H1 (cell line): ENCODE measurements around the gene ALOX12. TPM values are rescaled to one million over a fixed set of nuclear protein-coding genes. Genes with fewer than 3 reads are reported as not detected.

Experiments used
- CTCF ChIA-PET: fragments of 300-600 bp; sonication (Branson Sonifier 250); formaldehyde crosslinking; loops from one replicate; lab custom pipeline; 2021; ENCODE audit not compliant: partially characterized antibody; lab: Charles Lee
- POLR2A ChIA-PET: fragments of 300-600 bp; sonication (Branson Sonifier 250); formaldehyde crosslinking; loops from one replicate; lab custom pipeline; 2021; ENCODE audit warnings: inconsistent platforms; ENCODE audit not compliant: partially characterized antibody; lab: Charles Lee
- DNase-seq, 2 experiments: peaks; one replicate each; pipeline versions ENCODE4 v3.0.0 to v3.0.0-alpha.2; 2010 to 2022; ENCODE audit warnings: low spot score in 2 of 2, low read depth in 1 of 2, mixed read lengths in 1 of 2
- FAIRE-seq: peaks from 2 replicates; lab custom pipeline; 2011; peaks lifted over from hg19 to GRCh38; lab: Jason Lieb, UNC
- H2AFZ ChIP-seq: 2 replicates; pipeline ENCODE4 v1.8.1; 2012; ENCODE audit warnings: low read length, inconsistent platforms
- H2AK5ac ChIP-seq: 2 replicates; pipeline ENCODE4 v1.6.1; 2013; ENCODE audit warnings: low read depth, low read length
- H2BK120ac ChIP-seq: replicated peaks from 2 replicates; pipeline ENCODE3; 2013; ENCODE audit warnings: low read depth, low read length, inconsistent platforms
- H2BK12ac ChIP-seq: 2 replicates; pipeline ENCODE4 v1.6.1; 2013; ENCODE audit warnings: low read depth, low read length
- H2BK15ac ChIP-seq: 2 replicates; pipeline ENCODE4 v1.6.1; 2013; ENCODE audit warnings: low read length
- H2BK20ac ChIP-seq: 2 replicates; pipeline ENCODE4 v1.6.1; 2013; ENCODE audit warnings: low read length
- H2BK5ac ChIP-seq: 2 replicates; pipeline ENCODE4 v1.6.1; 2013; ENCODE audit warnings: low read depth, low read length
- H3K14ac ChIP-seq: 2 replicates; pipeline ENCODE4 v1.6.1; 2013; ENCODE audit warnings: inconsistent platforms; ENCODE audit not compliant: insufficient read length
- H3K18ac ChIP-seq: 2 replicates; pipeline ENCODE4 v1.6.1; 2013; ENCODE audit warnings: low read length; ENCODE audit errors: extremely low read depth
- H3K23ac ChIP-seq: 2 replicates; pipeline ENCODE4 v1.6.1; 2013; ENCODE audit warnings: inconsistent platforms; ENCODE audit not compliant: insufficient read length
- H3K23me2 ChIP-seq: 2 replicates; pipeline ENCODE4 v1.6.1; 2013; ENCODE audit warnings: low read depth, low read length
- H3K27ac ChIP-seq: 2 replicates; pipeline ENCODE4 v1.6.1; 2011; ENCODE audit warnings: low read depth, low read length, inconsistent platforms
- H3K27me3 ChIP-seq, 4 experiments: replicated peaks in 1 of 4; 1 replicate in 1 of 4; 2 replicates in 3 of 4; pipeline versions ENCODE4 v1.6.1 to v1.8.1; 2011 to 2013; ENCODE audit warnings: low read length in 3 of 4, mild to moderate bottlenecking in 3 of 4, inconsistent platforms in 2 of 4, mixed read lengths in 2 of 4, moderate library complexity in 1 of 4; ENCODE audit not compliant: control insufficient read depth in 3 of 4, insufficient read depth in 3 of 4; ENCODE audit errors: extremely low read depth in 1 of 4
- H3K36me3 ChIP-seq, 4 experiments: 2 replicates each; pipeline versions ENCODE4 v1.6.1 to v1.8.1; 2011 to 2013; ENCODE audit warnings: mild to moderate bottlenecking in 4 of 4, low read length in 3 of 4, moderate library complexity in 2 of 4, control low read depth in 1 of 4, inconsistent platforms in 1 of 4; ENCODE audit not compliant: insufficient read depth in 4 of 4, control insufficient read depth in 2 of 4
- H3K4ac ChIP-seq: replicated peaks from 2 replicates; pipeline ENCODE3; 2013; ENCODE audit warnings: low read length, low read depth, mixed read lengths, inconsistent platforms; ENCODE audit not compliant: insufficient read length
- H3K4me1 ChIP-seq, 4 experiments: replicated peaks in 1 of 4; 1 replicate in 1 of 4; 2 replicates in 3 of 4; pipeline versions ENCODE4 v1.6.1 to v1.8.1; 2011 to 2013; ENCODE audit warnings: low read length in 3 of 4, inconsistent platforms in 2 of 4, mixed read lengths in 1 of 4; ENCODE audit not compliant: insufficient read depth in 4 of 4, control insufficient read depth in 3 of 4
- H3K4me2 ChIP-seq, 2 experiments: 2 replicates each; pipeline versions ENCODE4 v1.6.1 to v1.8.1; 2011 to 2013; ENCODE audit warnings: low read depth in 2 of 2, low read length in 2 of 2, control low read depth in 1 of 2, inconsistent platforms in 1 of 2, mild to moderate bottlenecking in 1 of 2; ENCODE audit not compliant: insufficient read depth in 1 of 2
- H3K4me3 ChIP-seq, 4 experiments: fragments of 200-600, 300-600 bp in 1 of 4; sonication (generic), shearing (Covaris generic), sonication (Bioruptor Twin) in 1 of 4; 2 replicates each; pipeline versions ENCODE4 v1.5.1 to v1.8.1; 2011 to 2016; ENCODE audit warnings: low read length in 4 of 4, low read depth in 3 of 4, control low read depth in 2 of 4, inconsistent platforms in 2 of 4, mild to moderate bottlenecking in 2 of 4, mixed read lengths in 1 of 4, moderate library complexity in 1 of 4; ENCODE audit not compliant: insufficient read depth in 2 of 4; ENCODE audit errors: extremely low read depth in 1 of 4
- H3K56ac ChIP-seq: replicated peaks from 2 replicates; pipeline ENCODE3; 2013; ENCODE audit warnings: low read depth, mild to moderate bottlenecking, mixed read lengths, low read length, inconsistent platforms; ENCODE audit not compliant: insufficient read length
- H3K79me1 ChIP-seq: 2 replicates; pipeline ENCODE4 v1.6.1; 2013; ENCODE audit warnings: low read depth, low read length, control low read depth
- H3K79me2 ChIP-seq, 2 experiments: 2 replicates each; pipeline versions ENCODE4 v1.6.1 to v1.8.1; 2012 to 2013; ENCODE audit warnings: low read length in 2 of 2, mild to moderate bottlenecking in 2 of 2, inconsistent platforms in 1 of 2; ENCODE audit not compliant: insufficient read depth in 2 of 2, control insufficient read depth in 1 of 2
- H3K9ac ChIP-seq, 4 experiments: replicated peaks in 1 of 4; 1 replicate in 1 of 4; 2 replicates in 3 of 4; pipeline versions ENCODE4 v1.6.1 to v1.8.1; 2011 to 2013; ENCODE audit warnings: low read depth in 3 of 4, low read length in 3 of 4, control low read depth in 2 of 4, mild to moderate bottlenecking in 2 of 4, moderate library complexity in 2 of 4, inconsistent platforms in 1 of 4; ENCODE audit errors: extremely low read depth in 1 of 4
- H3K9me3 ChIP-seq, 2 experiments: 2 replicates each; pipeline versions ENCODE4 v1.6.1 to v1.8.1; 2012 to 2013; ENCODE audit warnings: mild to moderate bottlenecking in 2 of 2, moderate library complexity in 2 of 2, control low read depth in 1 of 2, inconsistent platforms in 1 of 2, low read depth in 1 of 2, low read length in 1 of 2, mixed read lengths in 1 of 2; ENCODE audit not compliant: insufficient read depth in 2 of 2
- H4K20me1 ChIP-seq, 2 experiments: replicated peaks in 1 of 2; 2 replicates each; pipeline versions ENCODE3 to v1.8.1; 2011 to 2013; ENCODE audit warnings: inconsistent platforms in 2 of 2, low read length in 2 of 2, mild to moderate bottlenecking in 1 of 2; ENCODE audit not compliant: insufficient read depth in 2 of 2, control insufficient read depth in 1 of 2
- H4K5ac ChIP-seq: 2 replicates; pipeline ENCODE4 v1.6.1; 2013; ENCODE audit warnings: low read length, low read depth, mixed read lengths, inconsistent platforms; ENCODE audit not compliant: insufficient read length
- H4K8ac ChIP-seq: 2 replicates; pipeline ENCODE4 v1.8.0; 2013; ENCODE audit warnings: mild to moderate bottlenecking, moderate library complexity, low read length, inconsistent platforms; ENCODE audit not compliant: insufficient read depth; ENCODE audit errors: extremely low read depth
- H4K91ac ChIP-seq: replicated peaks from 2 replicates; pipeline ENCODE3; 2013; ENCODE audit warnings: low read length, mixed read lengths, inconsistent platforms; ENCODE audit not compliant: insufficient read length
- BACH1 ChIP-seq: IDR thresholded peaks from 2 replicates; pipeline ENCODE4 v1.6.1; 2012; ENCODE audit warnings: low read length, improper control_type of control experiment
- FOSL1 ChIP-seq: IDR thresholded peaks from 2 replicates; pipeline ENCODE4 v1.6.1; 2011; ENCODE audit warnings: mild to moderate bottlenecking, low read depth, low read length, moderate library complexity; ENCODE audit not compliant: insufficient read depth
- HDAC2 ChIP-seq, 2 experiments: fragments of 300-600 bp in 1 of 2; sonication (generic) in 1 of 2; IDR thresholded peaks; 2 replicates each; pipeline ENCODE4 v1.6.1; 2011 to 2012; ENCODE audit warnings: low read depth in 2 of 2, low read length in 2 of 2, mild to moderate bottlenecking in 2 of 2, moderate library complexity in 2 of 2, borderline replicate concordance in 1 of 2, inconsistent platforms in 1 of 2
- KDM4A ChIP-seq: IDR thresholded peaks from one replicate; pipeline ENCODE4 v1.7.1; 2012; ENCODE audit warnings: low read depth, mild to moderate bottlenecking, moderate library complexity, low read length, inconsistent platforms; ENCODE audit not compliant: severe bottlenecking
- KDM5A ChIP-seq: fragments of 200-600 bp; IDR thresholded peaks from 2 replicates; pipeline ENCODE4 v1.7.1; 2012; ENCODE audit warnings: mild to moderate bottlenecking, low read length, inconsistent platforms, mixed read lengths
- PHF8 ChIP-seq: fragments of 200-600 bp; sonication (generic); conservative IDR thresholded peaks from 2 replicates; pipeline ENCODE4 v1.7.1; 2012; ENCODE audit warnings: low read depth, mild to moderate bottlenecking, inconsistent platforms, low read length, moderate library complexity
- POLR2AphosphoS5 ChIP-seq: IDR thresholded peaks from 2 replicates; pipeline ENCODE4 v1.6.1; 2011; ENCODE audit warnings: low read depth, low read length
- SAP30 ChIP-seq: fragments of 300-600 bp; sonication (generic); IDR thresholded peaks from 2 replicates; pipeline ENCODE4 v1.7.1; 2012; ENCODE audit warnings: low read length, moderate library complexity, mild to moderate bottlenecking, inconsistent platforms; ENCODE audit not compliant: insufficient read depth, insufficient replicate concordance
- SP1 ChIP-seq: IDR thresholded peaks from 2 replicates; pipeline ENCODE4 v1.6.1; 2011; ENCODE audit warnings: low read depth, low read length
- SP2 ChIP-seq: IDR thresholded peaks from 2 replicates; pipeline ENCODE4 v1.6.1; 2012; ENCODE audit warnings: mild to moderate bottlenecking, low read length, inconsistent platforms
- SUZ12 ChIP-seq: fragments of 200-600 bp; sonication (generic); IDR thresholded peaks from 2 replicates; pipeline ENCODE4 v1.6.1; 2012; ENCODE audit warnings: mild to moderate bottlenecking, inconsistent platforms, low read length, moderate library complexity, mixed read lengths
- TEAD4 ChIP-seq: IDR thresholded peaks from 2 replicates; pipeline ENCODE4 v1.6.1; 2012; ENCODE audit warnings: low read depth, low read length, inconsistent platforms, mixed read lengths
- USF2 ChIP-seq: IDR thresholded peaks from 2 replicates; pipeline ENCODE4 v1.6.1; 2011; ENCODE audit warnings: low read length, improper control_type of control experiment
- WGBS, 2 experiments: shearing (Covaris generic) in 1 of 2; methylation state at CpG; one replicate each; pipeline versions ENCODE4 v1.1.6 to v1.1.7; 2013 to 2015; ENCODE audit warnings: low lambda C conversion rate in 2 of 2, mixed read lengths in 2 of 2, inconsistent platforms in 1 of 2, low coverage in 1 of 2, missing lambda C conversion rate in 1 of 2; ENCODE audit not compliant: insufficient replicate concordance in 2 of 2, insufficient coverage in 1 of 2, insufficient read length in 1 of 2; ENCODE audit errors: extremely low coverage in 1 of 2, missing lambda C conversion rate in 1 of 2; 5-methylcytosine and 5-hydroxymethylcytosine counted together
- polyA plus RNA-seq, 7 experiments: library from polyadenylated mRNA; depleted of rRNA in 3 of 7; stranded (reverse) in 5 of 7; unstranded in 2 of 7; fragments of >200 nt in 5 of 7; fragments of 200-250 nt in 2 of 7; gene quantifications; 1 replicate in 5 of 7; 2 replicates in 1 of 7; 4 replicates in 1 of 7; pipeline versions ENCODE4 v1.2.1 to v1.2.3, GENCODE V29; 2011 to 2013; ENCODE audit warnings: missing spikeins in 2 of 7, mixed read lengths in 2 of 7
- total RNA-seq: library from RNA; stranded (reverse); fragmentation: NEBNext Ultra II Directional; extraction: Animal tissue kit (Norgen Biotek cat#: 25700); gene quantifications from 2 replicates; pipeline ENCODE4 v1.2.1, GENCODE V29; 2021

The ALOX12 gene
- total and polyA plus RNA-seq, 2 of the 8 experiments (the other 6 are each of a cell fraction or from before 2014, with no cell fraction given), result 1.4 to 2.0 TPM

- no peak overlapping the region for H3K14ac ChIP-seq
- peaks cover 0 to 10% (median 7%) of the 10 kb centered on the region in 4 experiments; a peak in 6 of 7 replicates for H3K27me3 ChIP-seq
- WGBS, 2 experiments, result 91% methylated on average over 13 of the region's 13 CpGs; no CpG with 5 or more reads in 1 of the 2 experiments
- TF ChIP-seq BACH1, result no peak
- TF ChIP-seq SP2, result no peak
- TF ChIP-seq SP1, result no peak
- no peak for TF ChIP-seq KDM5A
- TF ChIP-seq KDM4A, result no peak
- TF ChIP-seq SAP30, result no peak
- no peak for TF ChIP-seq FOSL1
- no peak for TF ChIP-seq TEAD4
- TF ChIP-seq SUZ12, result no peak
- TF ChIP-seq POLR2AphosphoS5, result no peak
- no peak for TF ChIP-seq USF2
- no peak for TF ChIP-seq PHF8
- no peak for TF ChIP-seq HDAC2 (IDR thresholded peaks at IDR 0.05; ENCODE audit: borderline replicate concordance in 1 of 2, low read depth in 2 of 2, low read length in 2 of 2)
Measured at GRCh38 chr17:7027335-7027734, 31.5 kb downstream of the ALOX12 start.

More at GRCh38 chr17:7027335-7027734, 31.5 kb downstream of the ALOX12 start:
- Histone ChIP-seq H4K91ac (no peak overlapping the region), H2BK20ac (no peak overlapping the region), H3K4me1 (peaks cover 0 to 2% (median 0%) of the 10 kb centered on the region in 4 experiments; a peak in 3 of 7 replicates), H2AK5ac (no peak overlapping the region), H2BK120ac (no peak overlapping the region), H4K20me1 (no peaks in the 10 kb centered on the region), H3K79me2 (no peaks in the 10 kb centered on the region), H4K8ac (no peak overlapping the region), H2BK12ac (no peak overlapping the region), H3K36me3 (peaks cover 0 to 8% (median 3%) of the 10 kb centered on the region in 4 experiments; a peak in 1 of 8 replicates), H3K9me3 (no peaks in the 10 kb centered on the region), H2BK15ac (no peak overlapping the region), H3K4me2 (no peak overlapping the region), H3K9ac (no peak overlapping the region), H2AFZ (no peak overlapping the region), H3K18ac (no peak overlapping the region), H3K4me3 (no peak overlapping the region), H3K79me1 (no peaks in the 10 kb centered on the region), H3K23me2 (peaks cover 9% of the 10 kb centered on the region), H3K56ac (no peak overlapping the region), H4K5ac (no peak overlapping the region), H3K4ac (no peak overlapping the region), H2BK5ac (no peak overlapping the region), H3K27ac (no peak overlapping the region), H3K23ac (no peak overlapping the region)
- FAIRE-seq (no peak), DNase-seq (no peak)
- ChIA-PET POLR2A (interaction anchor here (0.9 to 1.6 kb wide), 3 partner anchors 8 to 255 kb away, joined by 4 to 6 read pairs (median 5); partner anchors contain the start of gene SLC16A13), CTCF (interaction anchor here (0.6 to 1.3 kb wide), 5 partner anchors 11 to 214 kb away, joined by 3 to 4 read pairs (median 3); no protein-coding TSS in a partner anchor)
